RWPE2 (cell line): ENCODE data around the gene TAS2R43.

Source experiments
- ATAC-seq: fragments of 200-7000 bp; cut with Tn5 transposase; 3 replicates; pipeline ENCODE4 v1.9.1; 2021; ENCODE audit warnings: low read depth
- DNase-seq: peaks from one replicate; pipeline ENCODE4 v3.0.0-alpha.2; 2020; ENCODE audit warnings: low spot score
- H3K27ac ChIP-seq: fragments of 450-650 bp; 2 replicates; pipeline ENCODE4 v1.5.1; 2017; ENCODE audit warnings: mild to moderate bottlenecking; ENCODE audit not compliant: poor library complexity, severe bottlenecking
- H3K27me3 ChIP-seq: fragments of 250-450 bp; sonication (Bioruptor Pico); 2 replicates; pipeline ENCODE4 v1.5.1; 2021; ENCODE audit warnings: mild to moderate bottlenecking, moderate library complexity; ENCODE audit not compliant: insufficient read depth, poor library complexity, severe bottlenecking
- H3K36me3 ChIP-seq: fragments of 250-450 bp; sonication (Bioruptor Pico); 2 replicates; pipeline ENCODE4 v1.5.1; 2020; ENCODE audit warnings: low read depth, mild to moderate bottlenecking, moderate library complexity
- H3K4me1 ChIP-seq: fragments of 250-450 bp; sonication (Bioruptor Pico); 2 replicates; pipeline ENCODE4 v1.5.1; 2021; ENCODE audit warnings: mild to moderate bottlenecking, moderate library complexity; ENCODE audit not compliant: insufficient read depth, poor library complexity, severe bottlenecking
- H3K4me3 ChIP-seq: fragments of 250-450 bp; sonication (Bioruptor Pico); 2 replicates; pipeline ENCODE4 v1.5.1; 2021; ENCODE audit warnings: mild to moderate bottlenecking, moderate library complexity; ENCODE audit not compliant: severe bottlenecking
- H3K9me3 ChIP-seq: fragments of 250-450 bp; sonication (Bioruptor Pico); 2 replicates; pipeline ENCODE4 v1.5.1; 2021; ENCODE audit warnings: mild to moderate bottlenecking, moderate library complexity; ENCODE audit not compliant: severe bottlenecking
- CTCF ChIP-seq: fragments of 450-650 bp; IDR thresholded peaks from one replicate; pipeline ENCODE4 v1.5.1; 2017; ENCODE audit warnings: mild to moderate bottlenecking, moderate library complexity; ENCODE audit not compliant: poor library complexity, severe bottlenecking

TAS2R43 gene

GRCh38 chr12:11092128-11092527, at the start of gene TAS2R43:
Gene TAS2R43, minus strand, starts transcription at chr12:11092313. Its CDS starts 84 bp downstream, at chr12:11092229.
- Histone ChIP-seq H3K27ac (no peak within 1 kb of the TSS), H3K4me1 (no peaks in the 10 kb centered on the region), H3K4me3 (no peak within 1 kb of the TSS), H3K27me3 (no peaks in the 10 kb centered on the region), H3K36me3 (no peaks in the 10 kb centered on the region), H3K9me3 (no peaks in the 10 kb centered on the region)
- no peak for ATAC-seq
- TF ChIP-seq CTCF: no peak
- DNase-seq: no peak

- Histone ChIP-seq H3K4me1 (no peaks in the 10 kb centered on the region), H3K27me3 (no peaks in the 10 kb centered on the region), H3K27ac (no peak overlapping the region), H3K36me3 (no peaks in the 10 kb centered on the region), H3K9me3 (no peaks in the 10 kb centered on the region), H3K4me3 (no peak overlapping the region)
- no peak for ATAC-seq
- DNase-seq: no peak
- no peak for TF ChIP-seq CTCF
Measured at GRCh38 chr12:11136075-11136474, 44.0 kb upstream of the TAS2R43 start.

- H3K27me3 ChIP-seq: no peaks in the 10 kb centered on the region
- no peak for TF ChIP-seq CTCF
- DNase-seq (no peak), ATAC-seq (no peak)
- no peak within 1 kb of the TSS for H3K4me3 ChIP-seq
- H3K9me3 ChIP-seq: no peaks in the 10 kb centered on the region
- H3K36me3 ChIP-seq: no peaks in the 10 kb centered on the region
- no peak within 1 kb of the TSS for H3K27ac ChIP-seq
- no peaks in the 10 kb centered on the region for H3K4me1 ChIP-seq
Measured at GRCh38 chr12:11134305-11134704, 42.2 kb upstream of the TAS2R43 start, which contains the start of gene TAS2R30. Gene TAS2R30, minus strand, starts transcription at chr12:11134644. Its CDS starts 400 bp downstream, at chr12:11134244.

GRCh38 chr12:11133816-11134215, 41.7 kb upstream of the TAS2R43 start:
- no peak overlapping the region for H3K4me3 ChIP-seq
- H3K4me1 ChIP-seq: no peaks in the 10 kb centered on the region
- no peak for TF ChIP-seq CTCF
- no peaks in the 10 kb centered on the region for H3K36me3 ChIP-seq
- H3K9me3 ChIP-seq: no peaks in the 10 kb centered on the region
- no peak overlapping the region for H3K27ac ChIP-seq
- H3K27me3 ChIP-seq: no peaks in the 10 kb centered on the region
- DNase-seq: no peak
- no peak for ATAC-seq

GRCh38 chr12:11133162-11133561, 41.0 kb upstream of the TAS2R43 start:
- Histone ChIP-seq H3K36me3 (no peaks in the 10 kb centered on the region), H3K4me1 (no peaks in the 10 kb centered on the region), H3K27ac (no peak overlapping the region), H3K27me3 (no peaks in the 10 kb centered on the region), H3K4me3 (no peak overlapping the region), H3K9me3 (no peaks in the 10 kb centered on the region)
- no peak for ATAC-seq
- DNase-seq: no peak
- no peak for TF ChIP-seq CTCF
